GM23338 (cell line): ENCODE data around the gene TMEM238. TPM values are rescaled to one million over a fixed set of nuclear protein-coding genes. Genes with fewer than 3 reads are reported as not detected.

Experiments
- ATAC-seq: fragments of 200-7000 bp; cut with Tn5 transposase; 3 replicates; pipeline ENCODE4 v1.9.1; 2020
- DNase-seq: peaks from one replicate; pipeline ENCODE4 v3.0.0-alpha.2; 2015; ENCODE audit warnings: low spot score
- H2AFZ ChIP-seq: fragments of 200-600 bp; sonication (generic); 2 replicates; pipeline ENCODE4 v1.8.0; 2016; ENCODE audit warnings: antibody characterized with exemption, mild to moderate bottlenecking, moderate library complexity
- H3F3A ChIP-seq: fragments of 200-600 bp; sonication (generic); replicated peaks from 2 replicates; pipeline ENCODE4 v1.8.0; 2017; ENCODE audit warnings: antibody characterized with exemption, mixed run types, low read depth
- H3K27ac ChIP-seq: fragments of 200-600 bp; sonication (generic); 2 replicates; pipeline ENCODE4 v1.6.1; 2016; ENCODE audit warnings: low read depth
- H3K27me3 ChIP-seq: fragments of 200-600 bp; sonication (generic); 2 replicates; pipeline ENCODE4 v1.8.0; 2016; ENCODE audit warnings: mild to moderate bottlenecking, mixed run types, moderate library complexity; ENCODE audit not compliant: insufficient read depth
- H3K36me3 ChIP-seq: fragments of 200-600 bp; sonication (generic); 2 replicates; pipeline ENCODE4 v1.8.0; 2016; ENCODE audit warnings: mild to moderate bottlenecking; ENCODE audit not compliant: insufficient read depth
- H3K4me1 ChIP-seq: fragments of 200-600 bp; sonication (generic); 2 replicates; pipeline ENCODE4 v1.8.0; 2016; ENCODE audit warnings: mild to moderate bottlenecking, moderate library complexity; ENCODE audit not compliant: insufficient read depth
- H3K4me2 ChIP-seq: fragments of 200-600 bp; sonication (generic); 2 replicates; pipeline ENCODE4 v1.7.1; 2017; ENCODE audit warnings: mixed run types
- H3K4me3 ChIP-seq: fragments of 200-600 bp; sonication (generic); 2 replicates; pipeline ENCODE4 v1.6.1; 2016; ENCODE audit warnings: mixed run types
- H3K79me2 ChIP-seq: fragments of 200-600 bp; sonication (generic); replicated peaks from 2 replicates; pipeline ENCODE4 v1.8.0; 2017; ENCODE audit warnings: mild to moderate bottlenecking; ENCODE audit not compliant: insufficient read depth
- H3K9me2 ChIP-seq: fragments of 200-600 bp; sonication (generic); 2 replicates; pipeline ENCODE4 v1.8.0; 2017; ENCODE audit not compliant: insufficient read depth
- H4K20me1 ChIP-seq: fragments of 200-600 bp; sonication (generic); replicated peaks from 2 replicates; pipeline ENCODE4 v1.8.0; 2017; ENCODE audit warnings: mild to moderate bottlenecking; ENCODE audit not compliant: insufficient read depth
- H3K27ac Mint-ChIP-seq: 2 replicates; pipeline ENCODE4 v1.8.0; 2020; ENCODE audit warnings: inconsistent platforms, mild to moderate bottlenecking, moderate library complexity, mixed read lengths
- H3K27me3 Mint-ChIP-seq: 3 replicates; pipeline ENCODE4 v1.8.0; 2022; ENCODE audit warnings: low read depth, mild to moderate bottlenecking, moderate library complexity, mixed read lengths, inconsistent platforms; ENCODE audit not compliant: insufficient read depth, poor library complexity
- H3K36me3 Mint-ChIP-seq: 3 replicates; pipeline ENCODE4 v1.8.0; 2021; ENCODE audit warnings: low read depth, mild to moderate bottlenecking, inconsistent platforms, moderate library complexity, mixed read lengths
- H3K4me1 Mint-ChIP-seq: 3 replicates; pipeline ENCODE4 v1.8.0; 2020; ENCODE audit warnings: mild to moderate bottlenecking, inconsistent platforms, mixed read lengths
- H3K4me3 Mint-ChIP-seq: 3 replicates; pipeline ENCODE4 v1.8.0; 2021; ENCODE audit warnings: moderate library complexity, mild to moderate bottlenecking, inconsistent platforms, mixed read lengths
- H3K9me3 Mint-ChIP-seq: 3 replicates; pipeline ENCODE4 v1.8.0; 2020; ENCODE audit warnings: moderate library complexity, mild to moderate bottlenecking, inconsistent platforms, mixed read lengths
- CREB1 ChIP-seq: fragments of 250-450 bp; sonication (Bioruptor Pico); IDR thresholded peaks from 2 replicates; pipeline ENCODE4 v1.5.0; 2020; ENCODE audit warnings: low read depth, mild to moderate bottlenecking, moderate library complexity
- REST ChIP-seq: IDR thresholded peaks from one replicate; pipeline ENCODE4 v1.6.1; 2018; ENCODE audit warnings: antibody characterized with exemption; ENCODE audit not compliant: unreplicated experiment
- STAT1 ChIP-seq: IDR thresholded peaks from one replicate; pipeline ENCODE4 v1.6.1; 2016; ENCODE audit warnings: antibody characterized with exemption; ENCODE audit not compliant: unreplicated experiment
- ZNF331 ChIP-seq: fragments of 250-450 bp; sonication (Bioruptor Pico); IDR thresholded peaks from 2 replicates; pipeline ENCODE4 v1.5.0; 2020; ENCODE audit warnings: low read depth, mild to moderate bottlenecking, moderate library complexity
- ZNF462 ChIP-seq: fragments of 250-450 bp; sonication (Bioruptor Pico); IDR thresholded peaks from 2 replicates; pipeline ENCODE4 v1.5.0; 2020; ENCODE audit warnings: mild to moderate bottlenecking, moderate library complexity
- polyA plus RNA-seq: library from polyadenylated mRNA; unstranded; fragments of >200 nt; fragmentation: Nextera tagmentation; extraction: Ambion mirVana; gene quantifications from 2 replicates; pipeline ENCODE4 v1.2.1, GENCODE V29; 2016
- total RNA-seq: library from RNA; depleted of rRNA; stranded (reverse); fragments of >200 nt; shearing (Covaris generic); gene quantifications from 2 replicates; pipeline ENCODE4 v1.2.3, GENCODE V29; 2014

TMEM238 gene
- total and polyA plus RNA-seq, 2 experiments from 2014 or later, result 0.55 to 7.5 TPM

DNA sequence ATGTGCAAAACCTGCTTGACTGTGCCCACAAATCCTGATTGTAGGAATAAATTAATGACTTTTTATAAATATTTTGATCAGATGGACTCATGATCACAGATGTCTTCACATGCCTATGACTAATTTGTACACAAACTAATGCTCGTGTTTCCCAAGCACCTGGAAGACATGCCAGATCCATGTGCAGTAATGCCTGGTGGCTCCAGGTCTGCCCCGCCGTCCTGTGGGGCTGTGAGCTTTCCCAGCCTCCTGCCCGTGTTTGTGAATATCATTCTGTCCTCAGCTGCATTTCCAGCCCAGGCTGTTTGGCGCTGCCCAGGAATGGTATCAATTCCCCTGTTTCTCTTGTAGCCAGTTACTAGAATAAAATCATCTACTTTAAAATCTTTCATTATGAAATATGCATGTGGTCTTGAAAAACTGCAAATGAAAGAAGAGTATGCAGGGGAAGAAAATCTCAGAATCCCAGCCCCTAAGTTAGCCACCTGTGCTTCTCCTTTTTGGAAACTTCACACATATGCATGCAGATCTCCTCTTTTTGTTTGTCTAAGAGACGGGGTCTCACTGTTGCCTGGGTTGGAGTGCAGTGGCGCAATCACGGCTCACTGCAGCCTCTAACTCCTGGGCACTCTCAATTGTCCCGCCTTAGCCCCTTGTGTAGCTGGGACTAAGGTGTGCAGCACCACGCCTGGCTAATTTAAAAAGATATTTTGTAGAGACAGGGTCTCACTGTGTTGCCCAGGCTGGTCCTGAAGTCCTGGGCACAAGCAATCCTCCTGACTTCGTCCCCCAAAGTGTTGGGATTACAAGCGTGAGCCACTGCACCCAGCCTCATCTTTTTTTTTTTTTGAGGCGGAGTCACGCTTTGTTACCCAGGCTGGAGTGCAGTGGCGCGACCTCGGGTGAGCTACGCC is 7.9 kb upstream of the TMEM238 start:
- Histone ChIP-seq H3K27ac (peak overlapping the region; percentile 65; the same call in 1 of the 2 replicates), H3K4me2 (peak overlapping the region; percentile 72), H3K79me2 (peaks cover 17% of the 10 kb centered on the region), H3K27me3 (no peaks in the 10 kb centered on the region), H3K9me2 (no peaks in the 10 kb centered on the region), H2AFZ (no peak overlapping the region), H4K20me1 (peaks cover 31% of the 10 kb centered on the region), H3K4me1 (peaks cover 63% of the 10 kb centered on the region), H3K4me3 (peak overlapping the region; percentile 30), H3F3A (peaks cover 47% of the 10 kb centered on the region), H3K36me3 (0 out of 2 replicates have a peak, but pooled peaks cover 7% of the 10 kb centered on the region)
- Mint-ChIP-seq H3K9me3 (no peaks in the 10 kb centered on the region; the same call in 2 of the 3 replicates), H3K4me3 (peak overlapping the region; percentile 59), H3K4me1 (peaks cover 63% of the 10 kb centered on the region), H3K27me3 (peaks cover 37% of the 10 kb centered on the region), H3K36me3 (peaks cover 40% of the 10 kb centered on the region), H3K27ac (peak overlapping the region; percentile 94; the same call in 1 of the 2 replicates)
- peak; percentile 21 for ATAC-seq
- DNase-seq, result peak; percentile 37
- TF ChIP-seq REST, result no peak
- TF ChIP-seq CREB1, result no peak
- no peak for TF ChIP-seq STAT1

GRCh38 chr19:55391191-55391670 is 7.1 kb upstream of the TMEM238 start:
- Mint-ChIP-seq H3K27me3 (peaks cover 40% of the 10 kb centered on the region), H3K4me1 (peaks cover 69% of the 10 kb centered on the region), H3K27ac (no peak overlapping the region), H3K36me3 (peaks cover 48% of the 10 kb centered on the region), H3K4me3 (no peak overlapping the region; the same call in 2 of the 3 replicates), H3K9me3 (no peaks in the 10 kb centered on the region; the same call in 2 of the 3 replicates)
- Histone ChIP-seq H3K36me3 (peaks cover 11% of the 10 kb centered on the region; the same call in 1 of the 2 replicates), H3K27ac (peak overlapping the region; percentile 15; the same call in 1 of the 2 replicates), H3K27me3 (no peaks in the 10 kb centered on the region), H3K4me1 (peaks cover 66% of the 10 kb centered on the region), H3F3A (peaks cover 54% of the 10 kb centered on the region), H3K4me2 (no peak overlapping the region), H2AFZ (no peak overlapping the region), H4K20me1 (peaks cover 38% of the 10 kb centered on the region), H3K9me2 (no peaks in the 10 kb centered on the region), H3K79me2 (peaks cover 24% of the 10 kb centered on the region), H3K4me3 (no peak overlapping the region)
- TF ChIP-seq ZNF462 (CRISPR knock-in tag) (no peak), ZNF331 (no peak)
- DNase-seq, result no peak
- ATAC-seq, result no peak
